K562 (cell line): ENCODE measurements around the gene PNKD. TPM values are rescaled to one million over a fixed set of nuclear protein-coding genes. Genes with fewer than 3 reads are reported as not detected.

Source experiments
- ATAC-seq: fragments of 200-7000 bp; cut with Tn5 transposase; 3 replicates; pipeline ENCODE4 v1.9.1; 2020; ENCODE audit warnings: moderate library complexity
- BruUV-seq: library from RNA; stranded (reverse); fragments of 400-500 nt; replicated peaks from 2 replicates; lab custom pipeline; 2021; lab: Mats Ljungman, UMichigan
- CTCF ChIA-PET: fragments of 300-600 bp; formaldehyde crosslinking; extraction: SDS; loops from one replicate; lab custom pipeline; 2021; ENCODE audit warnings: low intra/inter-chr PET ratio; lab: Yijun Ruan, JAX
- POLR2A ChIA-PET: fragments of 300-600, 350-650 bp; sonication (Branson Sonifier 250); formaldehyde crosslinking; extraction: SDS; loops from one replicate; lab custom pipeline; 2021; ENCODE audit warnings: antibody characterized with exemption, inconsistent platforms; lab: Yijun Ruan, JAX
- DNase-seq, 4 experiments: peaks; one replicate each; pipeline versions ENCODE4 v3.0.0 to v3.0.0-alpha.2; 2011 to 2018; ENCODE audit warnings: low spot score in 3 of 4, mixed read lengths in 3 of 4; ENCODE audit errors: extremely low read depth in 1 of 4
- FAIRE-seq: peaks from 2 replicates; lab custom pipeline; 2011; peaks lifted over from hg19 to GRCh38; lab: Jason Lieb, UNC
- H2AFZ ChIP-seq: 2 replicates; pipeline ENCODE4 v1.6.0; 2011; ENCODE audit warnings: low read depth, low read length, control low read depth, inconsistent platforms
- H3K27ac ChIP-seq: fragments of 200-600 bp; 3 replicates; pipeline ENCODE4 v1.8.0; 2011; ENCODE audit warnings: low read depth, mild to moderate bottlenecking, control low read depth, inconsistent platforms, low read length, moderate library complexity, mixed read lengths; ENCODE audit errors: extremely low read depth
- H3K27me3 ChIP-seq, 2 experiments: fragments of 300-600 bp in 1 of 2; 2 replicates in 1 of 2; 3 replicates in 1 of 2; pipeline versions ENCODE4 v1.6.0 to v1.8.0; 2011; ENCODE audit warnings: inconsistent platforms in 2 of 2, low read length in 2 of 2, mild to moderate bottlenecking in 1 of 2, mixed read lengths in 1 of 2, moderate library complexity in 1 of 2; ENCODE audit not compliant: control insufficient read depth in 2 of 2, insufficient read depth in 2 of 2
- H3K36me3 ChIP-seq: fragments of 300-600 bp; 3 replicates; pipeline ENCODE4 v1.8.0; 2011; ENCODE audit warnings: mild to moderate bottlenecking, low read length, inconsistent platforms; ENCODE audit not compliant: control insufficient read depth, insufficient read depth
- H3K4me1 ChIP-seq, 2 experiments: fragments of 200-600 bp in 1 of 2; replicated peaks in 1 of 2; 2 replicates in 1 of 2; 3 replicates in 1 of 2; pipeline versions ENCODE4 v1.5.1 to v1.8.0; 2011; ENCODE audit warnings: inconsistent platforms in 2 of 2, low read length in 2 of 2, mild to moderate bottlenecking in 1 of 2, mixed read lengths in 1 of 2, moderate library complexity in 1 of 2; ENCODE audit not compliant: control insufficient read depth in 2 of 2, insufficient read depth in 2 of 2
- H3K4me2 ChIP-seq: 2 replicates; pipeline ENCODE4 v1.6.1; 2011; ENCODE audit warnings: low read length, control low read depth, inconsistent platforms, mixed read lengths; ENCODE audit not compliant: insufficient read depth
- H3K4me3 ChIP-seq: fragments of 200-600 bp; sonication (generic), shearing (Covaris generic); 2 replicates; pipeline ENCODE4 v1.5.1; 2016; ENCODE audit warnings: control low read depth, inconsistent platforms
- H3K79me2 ChIP-seq: fragments of 200-600 bp; 3 replicates; pipeline ENCODE4 v1.8.0; 2011; ENCODE audit warnings: low read length, inconsistent platforms; ENCODE audit not compliant: control insufficient read depth, insufficient read depth
- H3K9ac ChIP-seq, 2 experiments: 2 replicates each; pipeline versions ENCODE4 v1.6.0 to v1.6.1; 2011; ENCODE audit warnings: low read depth in 2 of 2, low read length in 2 of 2, control low read depth in 1 of 2, inconsistent platforms in 1 of 2, mild to moderate bottlenecking in 1 of 2, mixed read lengths in 1 of 2; ENCODE audit not compliant: insufficient read depth in 1 of 2
- H3K9me1 ChIP-seq: one replicate; pipeline ENCODE4 v1.6.0; 2011; ENCODE audit warnings: inconsistent platforms, mild to moderate bottlenecking, low read length, moderate library complexity; ENCODE audit not compliant: control insufficient read depth, insufficient read depth
- H3K9me3 ChIP-seq: replicated peaks from 2 replicates; pipeline ENCODE4 v1.5.1; 2011; ENCODE audit warnings: low read depth, low read length, inconsistent platforms; ENCODE audit not compliant: control insufficient read depth, insufficient read depth
- H4K20me1 ChIP-seq: replicated peaks from 2 replicates; pipeline ENCODE4 v1.6.1; 2011; ENCODE audit warnings: low read length, inconsistent platforms, mixed read lengths; ENCODE audit not compliant: control insufficient read depth, insufficient read depth
- DNMT1 ChIP-seq: fragments of 450-650 bp; IDR thresholded peaks from 2 replicates; pipeline ENCODE4 v1.6.1; 2016; ENCODE audit warnings: antibody characterized with exemption, mild to moderate bottlenecking
- ILF3 ChIP-seq: fragments of 450-650 bp; IDR thresholded peaks from 2 replicates; pipeline ENCODE4 v1.6.1; 2018; ENCODE audit warnings: antibody characterized with exemption, mild to moderate bottlenecking, moderate library complexity, borderline replicate concordance
- NCOA4 ChIP-seq: fragments of 450-650 bp; IDR thresholded peaks from 2 replicates; pipeline ENCODE4 v1.6.1; 2018; ENCODE audit warnings: mild to moderate bottlenecking; ENCODE audit not compliant: partially characterized antibody
- SIN3B ChIP-seq: fragments of 450-650 bp; IDR thresholded peaks from 2 replicates; pipeline ENCODE4 v1.6.1; 2017; ENCODE audit warnings: low read depth, mild to moderate bottlenecking, moderate library complexity
- ZNF140 ChIP-seq: fragments of 250-450 bp; sonication (Bioruptor Pico); IDR thresholded peaks from 2 replicates; pipeline ENCODE4 v1.8.0; 2021; ENCODE audit warnings: moderate library complexity, mild to moderate bottlenecking, inconsistent platforms
- WGBS: fragments of 100-300 bp; shearing (Covaris generic); methylation state at CpG from one replicate; pipeline ENCODE4 v1.1.6; 2016; ENCODE audit warnings: low coverage, mixed read lengths; ENCODE audit not compliant: insufficient coverage; ENCODE audit errors: missing lambda C conversion rate; 5-methylcytosine and 5-hydroxymethylcytosine counted together
- in situ Hi-C: fragments of 300-500 bp; cut with MboI; formaldehyde crosslinking; loops from 4 replicates; pipeline ENCODE4 v1.15.0; 2018; ENCODE audit warnings: inconsistent platforms, mixed read lengths
- intact Hi-C: fragments of 100-400 bp; cut with micrococcal nuclease; formaldehyde crosslinking; loops from 2 replicates; pipeline ENCODE4 v1.14.2; 2022
- polyA plus RNA-seq, 8 experiments: library from polyadenylated mRNA; depleted of rRNA in 4 of 8; stranded (reverse) in 5 of 8; unstranded in 3 of 8; fragments of >200 nt; fragmentation: Nextera tagmentation in 2 of 8; fragmentation: Illumina TruSeq in 1 of 8; extraction: Ambion mirVana in 2 of 8; extraction: Trizol in 1 of 8; gene quantifications; 2 replicates each; pipeline versions ENCODE4 v1.2.1 to v1.2.3, GENCODE V29; 2011 to 2014; ENCODE audit warnings: inconsistent platforms in 1 of 8, missing spikeins in 1 of 8
- total RNA-seq, 7 experiments: library from RNA; depleted of rRNA in 6 of 7; stranded (reverse); fragments of >200 nt in 6 of 7; fragmentation: Illumina TruSeq in 2 of 7; extraction: Trizol in 2 of 7; gene quantifications; 2 replicates each; pipeline versions ENCODE4 v1.2.1 to v1.2.3, GENCODE V29; 2011 to 2021; ENCODE audit warnings: low replicate concordance in 1 of 7
- TF ChIP-seq, protein P1 (sequence below): fragments of 250-450 bp; sonication (Bioruptor Pico); IDR thresholded peaks from 2 replicates; pipeline ENCODE4 v1.4.0; 2020; ENCODE audit warnings: mild to moderate bottlenecking
- TF ChIP-seq, protein P2 (sequence below): fragments of 200-800 bp; sonication (Bioruptor generic); IDR thresholded peaks from 2 replicates; pipeline ENCODE4 v1.6.1; 2017; ENCODE audit warnings: missing genetic modification characterization, missing compliant biosample characterization
- TF ChIP-seq, protein P3 (sequence below), 2 experiments: IDR thresholded peaks; 2 replicates each; pipeline ENCODE4 v1.6.1; 2011; ENCODE audit warnings: borderline replicate concordance in 1 of 2, control low read depth in 1 of 2, low read depth in 1 of 2, low read length in 1 of 2, mild to moderate bottlenecking in 1 of 2, mixed read lengths in 1 of 2, moderate library complexity in 1 of 2; ENCODE audit not compliant: insufficient read depth in 1 of 2, insufficient read length in 1 of 2, poor library complexity in 1 of 2, severe bottlenecking in 1 of 2; ENCODE audit errors: extremely low read depth in 1 of 2
- TF ChIP-seq, protein P4 (sequence below): fragments of 450-650 bp; formaldehyde crosslinking; IDR thresholded peaks from 2 replicates; pipeline ENCODE4 v1.4.0; 2022; ENCODE audit warnings: missing genetic modification characterization

PNKD gene
- total and polyA plus RNA-seq, 9 of the 15 experiments (the other 6 are each of a cell fraction or from before 2014, with no cell fraction given), result 26.0 to 105 (median 60.1) TPM

DNA sequence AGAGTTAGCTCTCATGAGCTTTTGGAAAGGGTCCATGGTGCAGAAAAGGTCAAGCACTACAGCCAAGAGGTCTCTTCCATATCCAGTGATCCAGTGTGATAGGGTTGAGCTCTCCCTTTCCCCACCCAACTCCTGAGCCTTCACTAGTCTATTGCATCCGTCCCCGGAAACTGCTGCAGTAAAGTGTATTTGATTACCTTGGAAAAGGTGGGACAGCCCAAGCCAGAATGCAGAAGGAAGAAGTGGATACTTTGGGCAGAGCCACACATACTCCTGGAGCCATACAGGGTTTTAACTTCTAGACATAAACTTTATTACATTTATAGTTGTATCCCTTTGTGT is 3.6 kb downstream of the PNKD start:
- H3K36me3 ChIP-seq, result peaks cover 64% of the 10 kb centered on the region
- in situ Hi-C loops (no loop called here), intact Hi-C loops (loop anchor here (2.0 to 10.0 kb wide), 2 partner anchors 13 to 371 kb away; no protein-coding TSS in a partner anchor)
- ATAC-seq (no peak), FAIRE-seq (no peak), DNase-seq (no peak)
- no peak overlapping the region for H3K4me2 ChIP-seq
- WGBS, result 96% methylated on average over 2 of the region's 2 CpGs
- H3K9ac ChIP-seq, result no peak overlapping the region
- H3K9me1 ChIP-seq, result no peaks in the 10 kb centered on the region
- no peaks in the 10 kb centered on the region for H3K27me3 ChIP-seq
- H3K4me3 ChIP-seq, result no peak overlapping the region
- no TSS peak for BruUV-seq
- TF ChIP-seq, protein P1, sequence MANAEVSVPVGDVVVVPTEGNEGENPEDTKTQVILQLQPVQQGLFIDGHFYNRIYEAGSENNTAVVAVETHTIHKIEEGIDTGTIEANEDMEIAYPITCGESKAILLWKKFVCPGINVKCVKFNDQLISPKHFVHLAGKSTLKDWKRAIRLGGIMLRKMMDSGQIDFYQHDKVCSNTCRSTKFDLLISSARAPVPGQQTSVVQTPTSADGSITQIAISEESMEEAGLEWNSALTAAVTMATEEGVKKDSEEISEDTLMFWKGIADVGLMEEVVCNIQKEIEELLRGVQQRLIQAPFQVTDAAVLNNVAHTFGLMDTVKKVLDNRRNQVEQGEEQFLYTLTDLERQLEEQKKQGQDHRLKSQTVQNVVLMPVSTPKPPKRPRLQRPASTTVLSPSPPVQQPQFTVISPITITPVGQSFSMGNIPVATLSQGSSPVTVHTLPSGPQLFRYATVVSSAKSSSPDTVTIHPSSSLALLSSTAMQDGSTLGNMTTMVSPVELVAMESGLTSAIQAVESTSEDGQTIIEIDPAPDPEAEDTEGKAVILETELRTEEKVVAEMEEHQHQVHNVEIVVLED (CRISPR knock-in tag), result no peak
- TF ChIP-seq ILF3, result no peak
- TF ChIP-seq, protein P2, sequence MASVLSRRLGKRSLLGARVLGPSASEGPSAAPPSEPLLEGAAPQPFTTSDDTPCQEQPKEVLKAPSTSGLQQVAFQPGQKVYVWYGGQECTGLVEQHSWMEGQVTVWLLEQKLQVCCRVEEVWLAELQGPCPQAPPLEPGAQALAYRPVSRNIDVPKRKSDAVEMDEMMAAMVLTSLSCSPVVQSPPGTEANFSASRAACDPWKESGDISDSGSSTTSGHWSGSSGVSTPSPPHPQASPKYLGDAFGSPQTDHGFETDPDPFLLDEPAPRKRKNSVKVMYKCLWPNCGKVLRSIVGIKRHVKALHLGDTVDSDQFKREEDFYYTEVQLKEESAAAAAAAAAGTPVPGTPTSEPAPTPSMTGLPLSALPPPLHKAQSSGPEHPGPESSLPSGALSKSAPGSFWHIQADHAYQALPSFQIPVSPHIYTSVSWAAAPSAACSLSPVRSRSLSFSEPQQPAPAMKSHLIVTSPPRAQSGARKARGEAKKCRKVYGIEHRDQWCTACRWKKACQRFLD (CRISPR knock-in tag), result no peak
- TF ChIP-seq, protein P3, sequence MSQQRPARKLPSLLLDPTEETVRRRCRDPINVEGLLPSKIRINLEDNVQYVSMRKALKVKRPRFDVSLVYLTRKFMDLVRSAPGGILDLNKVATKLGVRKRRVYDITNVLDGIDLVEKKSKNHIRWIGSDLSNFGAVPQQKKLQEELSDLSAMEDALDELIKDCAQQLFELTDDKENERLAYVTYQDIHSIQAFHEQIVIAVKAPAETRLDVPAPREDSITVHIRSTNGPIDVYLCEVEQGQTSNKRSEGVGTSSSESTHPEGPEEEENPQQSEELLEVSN (IDR thresholded peaks at IDR 0.05; ENCODE audit: borderline replicate concordance in 1 of 2, extremely low read depth in 1 of 2, insufficient read depth in 1 of 2, insufficient read length in 1 of 2, low read depth in 1 of 2, low read length in 1 of 2, poor library complexity in 1 of 2, severe bottlenecking in 1 of 2), result no peak
- TF ChIP-seq DNMT1, result no peak
- TF ChIP-seq SIN3B, result no peak
- TF ChIP-seq, protein P4, sequence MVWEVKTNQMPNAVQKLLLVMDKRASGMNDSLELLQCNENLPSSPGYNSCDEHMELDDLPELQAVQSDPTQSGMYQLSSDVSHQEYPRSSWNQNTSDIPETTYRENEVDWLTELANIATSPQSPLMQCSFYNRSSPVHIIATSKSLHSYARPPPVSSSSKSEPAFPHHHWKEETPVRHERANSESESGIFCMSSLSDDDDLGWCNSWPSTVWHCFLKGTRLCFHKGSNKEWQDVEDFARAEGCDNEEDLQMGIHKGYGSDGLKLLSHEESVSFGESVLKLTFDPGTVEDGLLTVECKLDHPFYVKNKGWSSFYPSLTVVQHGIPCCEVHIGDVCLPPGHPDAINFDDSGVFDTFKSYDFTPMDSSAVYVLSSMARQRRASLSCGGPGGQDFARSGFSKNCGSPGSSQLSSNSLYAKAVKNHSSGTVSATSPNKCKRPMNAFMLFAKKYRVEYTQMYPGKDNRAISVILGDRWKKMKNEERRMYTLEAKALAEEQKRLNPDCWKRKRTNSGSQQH (CRISPR knock-in tag), result no peak
- no peak for TF ChIP-seq ZNF140 (CRISPR knock-in tag)
- no peak for TF ChIP-seq NCOA4
- no peak overlapping the region for H3K27ac ChIP-seq
- CTCF ChIA-PET, result interaction anchor here (0.7 to 2.0 kb wide), 4 partner anchors 11 to 375 kb away, joined by 4 to 8 read pairs (median 5); no protein-coding TSS in a partner anchor
- H2AFZ ChIP-seq, result no peak overlapping the region
- 0 out of 2 replicates have a peak, but pooled peaks cover 8% of the 10 kb centered on the region for H4K20me1 ChIP-seq
- H3K4me1 ChIP-seq, result peaks cover 4 to 25% of the 10 kb centered on the region in 2 experiments; a peak in 3 of 5 replicates
- peaks cover 24% of the 10 kb centered on the region for H3K79me2 ChIP-seq
- POLR2A ChIA-PET, result interaction anchor here (0.7 to 1.3 kb wide), 3 partner anchors 12 to 20 kb away, joined by 3 to 5 read pairs (median 3); no protein-coding TSS in a partner anchor
- H3K9me3 ChIP-seq, result no peaks in the 10 kb centered on the region
